ENCODE data around the gene PNPLA6.

Gene PNPLA6

GRCh38 chr19:7597689-7598088, 62.2 kb downstream of the PNPLA6 start:
- Mint-ChIP-seq H3K27ac (no peak overlapping the region), H3K9me3 (no peaks in the 10 kb centered on the region), H3K4me3 (peak overlapping the region; percentile 42), H3K36me3 (ENCODE audit: low read depth) (no peaks in the 10 kb centered on the region), H3K4me1 (peaks cover 5% of the 10 kb centered on the region), H3K27me3 (ENCODE audit: low read depth, poor library complexity) (peaks cover 58% of the 10 kb centered on the region)
- TF ChIP-seq CTCF (IDR thresholded peaks at IDR 0.05), result no peak
- no peak for DNase-seq

GRCh38 chr19:7598180-7598579, 62.7 kb downstream of the PNPLA6 start:
- H3K4me3 Mint-ChIP-seq, result no peak overlapping the region
- no peak overlapping the region for H3K27ac Mint-ChIP-seq
- DNase-seq, result no peak
- peaks cover 5% of the 10 kb centered on the region for H3K4me1 Mint-ChIP-seq
- H3K36me3 Mint-ChIP-seq (ENCODE audit: low read depth), result no peaks in the 10 kb centered on the region
- TF ChIP-seq CTCF (IDR thresholded peaks at IDR 0.05), result no peak
- H3K27me3 Mint-ChIP-seq (ENCODE audit: low read depth, poor library complexity), result peaks cover 53% of the 10 kb centered on the region
- H3K9me3 Mint-ChIP-seq, result no peaks in the 10 kb centered on the region

- no peak for TF ChIP-seq CTCF (IDR thresholded peaks at IDR 0.05)
- no peak for DNase-seq
- no peak overlapping the region for H3K4me3 Mint-ChIP-seq
- peaks cover 38% of the 10 kb centered on the region for H3K27me3 Mint-ChIP-seq (ENCODE audit: low read depth, poor library complexity)
- H3K36me3 Mint-ChIP-seq (ENCODE audit: low read depth), result no peaks in the 10 kb centered on the region
- H3K27ac Mint-ChIP-seq, result no peak overlapping the region
- no peaks in the 10 kb centered on the region for H3K9me3 Mint-ChIP-seq
- H3K4me1 Mint-ChIP-seq, result no peaks in the 10 kb centered on the region
Measured at GRCh38 chr19:7600721-7601120, 65.2 kb downstream of the PNPLA6 start.

- Mint-ChIP-seq H3K4me3 (no peak overlapping the region), H3K9me3 (no peaks in the 10 kb centered on the region), H3K27ac (no peak overlapping the region), H3K27me3 (ENCODE audit: low read depth, poor library complexity) (peaks cover 26% of the 10 kb centered on the region), H3K36me3 (ENCODE audit: low read depth) (no peaks in the 10 kb centered on the region), H3K4me1 (no peaks in the 10 kb centered on the region)
- no peak for DNase-seq
- TF ChIP-seq CTCF (IDR thresholded peaks at IDR 0.05), result no peak
Measured at GRCh38 chr19:7602240-7602934, 66.9 kb downstream of the PNPLA6 start.

GRCh38 chr19:7602935-7603497, 67.5 kb downstream of the PNPLA6 start:
- H3K27ac Mint-ChIP-seq, result no peak overlapping the region
- H3K4me3 Mint-ChIP-seq, result no peak overlapping the region
- no peaks in the 10 kb centered on the region for H3K4me1 Mint-ChIP-seq
- TF ChIP-seq CTCF (IDR thresholded peaks at IDR 0.05), result no peak
- DNase-seq, result no peak
- no peaks in the 10 kb centered on the region for H3K36me3 Mint-ChIP-seq (ENCODE audit: low read depth)
- H3K9me3 Mint-ChIP-seq, result no peaks in the 10 kb centered on the region
- peaks cover 20% of the 10 kb centered on the region for H3K27me3 Mint-ChIP-seq (ENCODE audit: low read depth, poor library complexity)

- no peaks in the 10 kb centered on the region for H3K36me3 Mint-ChIP-seq (ENCODE audit: low read depth)
- H3K27me3 Mint-ChIP-seq (ENCODE audit: low read depth, poor library complexity), result peaks cover 11% of the 10 kb centered on the region
- H3K4me3 Mint-ChIP-seq, result no peak overlapping the region
- H3K9me3 Mint-ChIP-seq, result no peaks in the 10 kb centered on the region
- H3K27ac Mint-ChIP-seq, result no peak overlapping the region
- no peak for DNase-seq
- no peaks in the 10 kb centered on the region for H3K4me1 Mint-ChIP-seq
- no peak for TF ChIP-seq CTCF (IDR thresholded peaks at IDR 0.05)
Measured at GRCh38 chr19:7603919-7604318, 68.4 kb downstream of the PNPLA6 start.

Data from nephron progenitor cell (in vitro differentiated cells).